ENCODE measurements around the gene ACTR3. TPM values are rescaled to one million over a fixed set of nuclear protein-coding genes. Genes with fewer than 3 reads are reported as not detected.
"Not testable (repeated sequence)": the region's sequence is repeated elsewhere in the genome, so short reads cannot be mapped to it uniquely, and the experiment has no call there.

The ACTR3 gene
- total RNA-seq, 1 donor from 2014 or later: 255 TPM

- DNase-seq (ENCODE audit: low read depth): no peak
- H3K4me3 ChIP-seq (ENCODE audit: low read depth, low read length): no peak overlapping the region
These were observed 47.6 kb downstream of the ACTR3 start for GRCh38 chr2:113937501-113937900.

DNA sequence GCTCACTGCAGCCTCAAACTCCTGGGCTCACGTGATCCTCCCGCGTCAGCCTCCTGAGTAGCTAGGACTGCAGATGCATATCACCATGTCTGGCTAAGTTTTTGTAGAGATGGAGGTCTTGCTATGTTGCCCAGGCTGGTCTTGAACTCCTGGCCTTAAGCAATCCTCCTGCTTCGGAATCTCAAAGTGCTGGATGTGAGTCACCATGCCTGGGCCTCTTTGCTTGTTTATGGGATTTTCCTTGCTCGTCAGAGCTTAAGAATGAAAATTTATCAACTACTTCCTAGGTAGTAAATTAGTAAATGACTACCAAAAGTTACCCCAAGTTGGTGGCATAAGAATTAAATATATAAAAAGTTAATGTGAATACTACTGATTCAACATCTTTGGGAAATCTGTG, 51.0 kb downstream of the ACTR3 start:
- DNase-seq (ENCODE audit: low read depth): no peak
- no peak overlapping the region for H3K4me3 ChIP-seq (ENCODE audit: low read depth, low read length)
- TF ChIP-seq CTCF (conservative IDR thresholded peaks at IDR 0.05; ENCODE audit: low read depth, low read length): no peak

More at GRCh38 chr2:113937501-113937900, 47.6 kb downstream of the ACTR3 start:
- TF ChIP-seq CTCF (conservative IDR thresholded peaks at IDR 0.05; ENCODE audit: low read depth, low read length): no peak

GRCh38 chr2:113945784-113946183, 55.9 kb downstream of the ACTR3 start:
- not testable (repeated sequence) for H3K4me3 ChIP-seq (ENCODE audit: low read depth, low read length); DNase-seq (ENCODE audit: low read depth)

GRCh38 chr2:113950906-113951305, 61.0 kb downstream of the ACTR3 start:
- DNase-seq (ENCODE audit: low read depth); H3K4me3 ChIP-seq (ENCODE audit: low read depth, low read length): not testable (repeated sequence)

DNA sequence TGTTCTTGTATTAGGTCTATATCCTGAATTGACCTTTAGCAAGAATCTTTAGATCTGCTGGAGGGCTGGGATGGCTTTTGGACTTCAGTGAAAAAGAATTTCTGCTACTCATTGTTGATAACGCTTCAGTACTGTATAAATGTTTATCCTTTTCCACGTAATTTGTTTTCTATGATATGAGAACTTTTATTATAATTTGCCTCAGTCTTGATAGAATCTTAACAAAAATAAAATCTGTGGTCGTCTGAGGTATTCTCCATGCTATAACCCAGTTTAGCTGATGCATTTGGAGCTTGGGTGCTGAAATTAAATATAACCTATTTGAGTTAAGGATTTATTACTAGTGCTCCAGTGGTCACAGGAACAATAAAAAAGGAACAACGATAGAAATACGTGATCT, 71.1 kb downstream of the ACTR3 start:
- no peak for TF ChIP-seq CTCF (conservative IDR thresholded peaks at IDR 0.05; ENCODE audit: low read depth, low read length)
- no peak overlapping the region for H3K4me3 ChIP-seq (ENCODE audit: low read depth, low read length)
- no peak for DNase-seq (ENCODE audit: low read depth)

GRCh38 chr2:113962692-113963480, 73.0 kb downstream of the ACTR3 start:
- no peak for TF ChIP-seq CTCF (conservative IDR thresholded peaks at IDR 0.05; ENCODE audit: low read depth, low read length)
- no peak for DNase-seq (ENCODE audit: low read depth)
- no peak overlapping the region for H3K4me3 ChIP-seq (ENCODE audit: low read depth, low read length)

DNA sequence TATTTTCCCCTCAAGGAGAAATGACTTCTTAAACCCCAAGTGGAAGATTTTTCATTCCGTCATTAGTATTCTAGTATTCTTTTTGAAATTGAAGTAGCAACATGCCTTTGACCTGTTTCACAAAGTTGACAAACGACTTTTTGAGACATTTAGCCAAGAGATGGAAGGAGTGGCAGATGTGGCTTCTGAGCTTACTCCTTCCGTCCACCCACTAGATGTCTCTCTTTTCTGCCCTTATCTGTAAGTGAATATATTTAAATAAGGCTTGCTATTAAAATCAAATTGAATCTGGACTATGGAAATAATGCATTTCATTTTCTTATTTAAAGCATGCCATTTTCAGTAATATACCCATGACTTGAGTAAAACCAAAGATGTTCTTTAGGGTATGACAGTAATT, 74.1 kb downstream of the ACTR3 start:
- H3K4me3 ChIP-seq (ENCODE audit: low read depth, low read length): no peak overlapping the region
- peak; percentile 15 for TF ChIP-seq CTCF (conservative IDR thresholded peaks at IDR 0.05; ENCODE audit: low read depth, low read length)
- DNase-seq (ENCODE audit: low read depth): no peak

DNA sequence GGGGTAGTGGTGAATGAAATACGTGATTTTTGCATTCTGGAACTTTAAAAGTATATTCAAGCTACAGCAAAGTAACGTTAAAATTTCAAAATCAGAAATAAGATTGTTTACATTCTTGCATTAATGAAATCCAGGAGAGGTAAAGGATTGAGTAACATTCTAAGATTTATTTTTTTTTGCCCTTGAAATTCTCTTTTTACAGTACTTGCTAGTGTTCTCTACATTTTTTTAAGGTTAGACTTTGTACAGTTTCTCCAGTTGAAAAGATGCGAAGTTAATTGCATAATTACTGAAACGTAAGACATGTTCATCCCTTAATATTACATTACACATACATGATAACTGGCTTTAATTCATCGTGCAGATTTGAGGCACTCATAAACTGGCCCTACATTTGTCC, 74.5 kb downstream of the ACTR3 start:
- no peak for TF ChIP-seq CTCF (conservative IDR thresholded peaks at IDR 0.05; ENCODE audit: low read depth, low read length)
- DNase-seq (ENCODE audit: low read depth): no peak

More for the DNA sequence above, 74.5 kb downstream of the ACTR3 start:
- no peak overlapping the region for H3K4me3 ChIP-seq (ENCODE audit: low read depth, low read length)

All from epithelial cell of proximal tubule (primary cell).